ENCODE data around the gene PPARG. TPM values are rescaled to one million over a fixed set of nuclear protein-coding genes. Genes with fewer than 3 reads are reported as not detected.

The PPARG gene
- total and polyA plus RNA-seq, 2 of the 8 experiments (the other 6 are each of a cell fraction or from before 2014, with no cell fraction given), result 0.06 TPM; not detected in 1

GRCh38 chr3:12301513-12301912 lies 12.6 kb downstream of the PPARG start:
- Histone ChIP-seq H3K23me2 (ENCODE audit: low read depth, low read length) (no peaks in the 10 kb centered on the region), H2AFZ (ENCODE audit: low read length) (no peak overlapping the region), H4K20me1 (replicated peaks in 1 of 2; ENCODE audit: control insufficient read depth in 1 of 2, insufficient read depth in 2 of 2, low read length in 2 of 2) (peaks cover 0 to 1% of the 10 kb centered on the region in 2 experiments), H3K23ac (ENCODE audit: insufficient read length) (no peak overlapping the region), H3K79me2 (ENCODE audit: control insufficient read depth in 1 of 2, insufficient read depth in 2 of 2, low read length in 2 of 2) (no peaks in the 10 kb centered on the region), H3K56ac (replicated peaks; ENCODE audit: insufficient read length, low read depth, low read length) (no peak overlapping the region), H3K9me3 (ENCODE audit: insufficient read depth in 2 of 2, low read depth in 1 of 2, low read length in 1 of 2) (no peaks in the 10 kb centered on the region), H2BK5ac (ENCODE audit: low read depth, low read length) (no peak overlapping the region), H2BK12ac (ENCODE audit: low read depth, low read length) (no peak overlapping the region), H3K14ac (ENCODE audit: insufficient read length) (no peak overlapping the region), H3K4me2 (ENCODE audit: insufficient read depth in 1 of 2, low read depth in 2 of 2, low read length in 2 of 2) (no peak overlapping the region), H3K4me1 (replicated peaks in 1 of 4; ENCODE audit: control insufficient read depth in 3 of 4, insufficient read depth in 4 of 4, low read length in 3 of 4) (no peaks in the 10 kb centered on the region), H4K8ac (ENCODE audit: extremely low read depth, insufficient read depth, low read length) (no peak overlapping the region), H3K18ac (ENCODE audit: extremely low read depth, low read length) (no peak overlapping the region), H2BK15ac (ENCODE audit: low read length) (no peak overlapping the region), H4K5ac (ENCODE audit: insufficient read length, low read depth, low read length) (no peak overlapping the region), H3K79me1 (ENCODE audit: low read depth, low read length) (no peaks in the 10 kb centered on the region), H2BK20ac (ENCODE audit: low read length) (no peak overlapping the region), H3K4ac (replicated peaks; ENCODE audit: insufficient read length, low read depth, low read length) (no peak overlapping the region), H4K91ac (replicated peaks; ENCODE audit: insufficient read length, low read length) (no peak overlapping the region), H3K27me3 (replicated peaks in 1 of 4; ENCODE audit: control insufficient read depth in 3 of 4, extremely low read depth in 1 of 4, insufficient read depth in 3 of 4, low read length in 3 of 4) (no peaks in the 10 kb centered on the region), H3K36me3 (ENCODE audit: control insufficient read depth in 2 of 4, insufficient read depth in 4 of 4, low read length in 3 of 4) (no peaks in the 10 kb centered on the region), H3K27ac (ENCODE audit: low read depth, low read length) (no peak overlapping the region), H3K9ac (replicated peaks in 1 of 4; ENCODE audit: extremely low read depth in 1 of 4, low read depth in 3 of 4, low read length in 3 of 4) (no peak overlapping the region), H3K4me3 (ENCODE audit: extremely low read depth in 1 of 4, insufficient read depth in 2 of 4, low read depth in 3 of 4, low read length in 4 of 4) (no peak overlapping the region), H2BK120ac (replicated peaks; ENCODE audit: low read depth, low read length) (no peak overlapping the region), H2AK5ac (ENCODE audit: low read depth, low read length) (no peak overlapping the region)
- FAIRE-seq (no peak), DNase-seq (ENCODE audit: low read depth in 1 of 2, low spot score in 2 of 2) (no peak)
- CTCF ChIA-PET (ENCODE audit: partially characterized antibody), result interaction anchor here (1.4 kb wide), 1 partner anchor 13 kb away, joined by 4 read pairs; no protein-coding TSS in a partner anchor
- 78% methylated on average over 1 of the region's 1 CpG; no CpG with 5 or more reads in 1 of the 2 experiments for WGBS, 2 experiments (ENCODE audit: extremely low coverage in 1 of 2, insufficient coverage in 1 of 2, insufficient read length in 1 of 2, insufficient replicate concordance in 2 of 2, low coverage in 1 of 2, low lambda C conversion rate in 2 of 2, missing lambda C conversion rate in 1 of 2)
- TF ChIP-seq PHF8 (conservative IDR thresholded peaks at IDR 0.05; ENCODE audit: low read depth, low read length), result no peak
- TF ChIP-seq POLR2AphosphoS5 (IDR thresholded peaks at IDR 0.05; ENCODE audit: low read depth, low read length), result no peak
- no peak for TF ChIP-seq NRF1 (IDR thresholded peaks at IDR 0.05; ENCODE audit: low read depth, low read length)
- no peak for TF ChIP-seq CTBP2 (IDR thresholded peaks at IDR 0.05; ENCODE audit: borderline replicate concordance, insufficient read depth, insufficient read length, low read length)
- POLR2A ChIA-PET (ENCODE audit: partially characterized antibody), result no interaction called here
